CD4-positive, alpha-beta T cell treated with Interleukin-1 beta for 1 hour (primary cell): ENCODE measurements around the gene S100A9.
"Not testable (repeated sequence)": the region's sequence is repeated elsewhere in the genome, so short reads cannot be mapped to it uniquely, and the experiment has no call there.

ENCODE experiments used
- DNase-seq, 2 donors: peaks; one replicate each; pipeline ENCODE4 v3.0.0-alpha.2; 2020 to 2022

The S100A9 gene

DNA sequence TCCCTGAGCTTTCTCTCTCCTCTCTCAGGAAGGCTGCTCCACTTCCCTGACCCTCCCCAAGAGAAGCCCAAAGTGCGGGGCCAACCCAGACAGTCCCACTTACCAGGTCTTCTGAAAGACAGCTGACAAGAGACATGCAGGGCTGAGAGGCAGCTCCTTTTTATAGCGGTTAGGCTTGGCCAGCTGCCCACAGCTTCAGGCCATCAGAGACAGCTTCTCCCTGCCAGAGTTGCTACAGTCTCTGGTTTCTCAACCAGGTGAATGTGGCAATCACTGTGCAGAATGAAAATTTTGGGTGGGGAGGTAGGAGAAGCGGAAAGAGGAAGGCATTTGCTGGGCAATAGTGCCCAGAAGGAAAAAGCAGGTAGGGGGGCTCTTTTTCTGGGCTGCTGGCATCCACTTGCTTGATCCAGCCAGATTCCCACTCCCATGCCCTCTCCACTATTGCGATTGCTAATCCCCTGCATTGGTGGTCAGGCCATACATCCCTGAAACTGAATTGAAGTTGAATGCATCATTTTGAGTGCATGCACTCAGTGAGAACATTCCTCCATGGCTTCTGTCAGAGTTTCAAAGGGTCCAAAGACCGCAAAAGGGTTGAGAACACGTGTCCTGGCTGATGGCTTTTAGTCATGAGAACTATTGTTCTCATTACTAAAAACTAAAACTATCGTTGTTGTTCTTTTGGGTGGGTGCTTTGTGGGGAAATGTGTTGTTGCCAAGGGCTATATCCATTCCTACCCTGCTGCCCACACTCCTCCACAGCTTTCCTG lies 33.5 kb downstream of the S100A9 start, which contains the start of gene S100A8:
Gene S100A8, minus strand, starts transcription at position 136 of the 773 bp plus-strand sequence. CDS start 538 bp downstream, outside the sequence.
- peak; percentile 3 to 54 for DNase-seq

DNA sequence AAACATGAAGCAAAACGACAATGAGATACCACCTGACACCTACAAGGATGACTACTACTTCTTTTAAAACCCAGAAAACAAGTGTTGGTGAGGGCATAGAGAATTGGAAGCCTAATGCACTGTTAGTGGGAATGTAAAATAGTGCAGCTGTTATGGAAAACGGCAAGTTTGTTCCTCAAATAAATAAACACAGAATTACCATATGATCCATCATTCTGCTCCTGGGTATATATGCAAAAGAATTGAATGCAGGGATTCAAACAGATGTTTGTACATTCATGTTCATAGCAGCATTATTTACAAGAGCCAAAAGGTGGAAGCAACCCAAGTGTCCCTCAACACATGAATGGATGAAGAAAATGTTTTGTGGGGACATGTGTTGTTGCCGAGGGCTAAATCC lies 34.6 kb downstream of the S100A9 start:
- no peak for DNase-seq

DNA sequence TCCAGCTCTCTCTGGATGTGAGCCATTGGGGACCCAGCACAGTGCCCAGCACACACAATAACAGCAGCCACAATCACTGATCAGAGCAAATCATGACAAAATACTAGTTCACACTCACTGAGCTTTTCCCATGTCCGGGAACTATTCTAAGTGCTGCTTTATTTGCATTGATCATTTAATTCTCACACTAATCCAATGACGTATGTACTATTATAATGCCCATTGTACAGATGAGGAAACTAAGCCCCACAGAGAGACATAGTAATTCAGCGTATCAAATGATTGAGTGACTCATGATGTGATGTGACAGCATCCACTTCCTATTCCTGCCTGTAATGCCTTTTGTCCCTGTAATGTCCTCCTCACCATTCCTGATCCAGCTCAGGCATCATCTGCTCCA lies 35.2 kb downstream of the S100A9 start:
- DNase-seq = no peak

DNA sequence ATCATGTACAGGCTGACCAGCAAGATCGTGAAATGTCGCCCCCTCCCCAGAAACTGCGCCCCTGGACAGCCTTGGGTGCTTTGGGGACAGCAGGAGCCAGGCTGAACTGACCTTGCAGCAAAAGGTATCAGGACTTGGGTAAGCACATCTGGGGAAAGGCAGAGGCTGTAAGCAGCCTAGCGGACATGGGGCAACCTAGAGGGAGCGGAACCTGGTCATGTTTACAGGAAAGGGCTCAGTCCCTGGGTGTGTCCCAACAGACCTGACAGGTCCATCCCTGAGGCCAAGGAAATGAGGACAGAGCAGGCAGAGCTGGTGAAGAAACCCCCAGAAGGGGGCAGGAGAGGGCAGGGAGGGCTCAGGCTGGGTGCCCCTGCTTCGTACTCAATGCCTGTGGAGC lies 36.3 kb downstream of the S100A9 start:
- DNase-seq = no peak

DNA sequence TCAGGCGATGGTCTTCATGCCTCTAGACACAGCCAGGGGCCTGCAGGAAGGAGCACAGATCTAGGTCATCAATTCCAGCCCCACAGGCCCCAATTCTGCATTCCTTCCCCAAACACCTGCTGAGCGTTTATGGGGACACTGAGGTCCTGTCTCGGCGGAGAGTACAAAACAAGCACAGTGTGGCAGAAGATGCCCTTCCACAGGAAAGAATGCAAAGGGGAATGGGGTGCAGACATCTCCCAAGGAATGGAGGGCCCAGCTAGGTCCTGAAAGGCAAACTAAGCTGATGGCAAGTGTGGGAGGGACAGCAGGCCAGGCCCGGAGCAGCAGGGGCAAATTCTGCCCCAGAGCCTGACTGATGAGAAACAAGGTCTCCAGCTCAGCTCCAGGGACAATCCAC lies 36.7 kb downstream of the S100A9 start:
- DNase-seq = no peak

DNA sequence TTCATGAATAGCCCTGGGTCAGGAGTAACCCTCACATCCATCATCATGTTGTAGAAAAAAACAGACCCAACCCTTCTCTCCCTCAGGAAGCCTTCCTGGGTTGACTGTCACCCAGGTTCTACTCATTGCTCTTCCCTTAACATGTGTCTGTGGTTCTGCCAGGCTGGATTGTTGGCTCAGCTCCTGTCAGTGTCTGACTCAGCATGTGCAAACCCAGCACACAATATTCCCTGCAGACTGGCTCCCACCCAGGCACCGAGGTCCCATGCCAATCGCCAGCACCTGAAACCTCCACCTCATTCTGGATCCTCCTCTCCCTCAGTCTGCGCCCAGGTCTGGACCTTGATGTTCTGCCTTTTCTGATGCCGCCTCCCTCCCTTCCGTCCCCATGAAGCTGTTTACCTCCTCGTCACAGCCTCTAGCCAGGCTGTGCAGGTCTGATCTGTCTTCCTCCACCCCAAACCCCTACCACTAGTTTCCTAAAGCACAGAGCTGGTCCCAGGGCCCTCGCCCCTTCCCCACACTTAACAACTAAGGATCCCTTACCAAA lies 37.6 kb downstream of the S100A9 start:
- no peak for DNase-seq

DNA sequence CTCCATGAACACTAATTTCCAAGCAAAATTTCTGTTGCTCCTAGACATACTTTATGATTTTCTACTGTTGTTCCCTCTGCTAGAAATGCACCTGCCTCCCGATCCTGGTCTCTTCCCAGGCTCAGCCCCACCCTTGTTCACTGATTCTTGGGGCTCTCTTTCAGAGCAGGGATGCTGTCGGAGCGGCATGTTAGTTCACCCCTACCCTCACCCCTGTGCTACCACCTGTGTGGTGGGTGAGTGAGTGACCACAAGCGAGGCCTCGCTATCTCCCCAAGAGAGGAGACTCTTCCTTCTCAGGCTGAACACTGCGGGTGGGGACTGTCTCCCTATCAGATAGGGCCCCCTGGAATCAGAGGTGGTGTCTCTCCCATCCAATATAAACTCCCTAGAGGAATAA lies 38.1 kb downstream of the S100A9 start:
- DNase-seq = no peak

DNA sequence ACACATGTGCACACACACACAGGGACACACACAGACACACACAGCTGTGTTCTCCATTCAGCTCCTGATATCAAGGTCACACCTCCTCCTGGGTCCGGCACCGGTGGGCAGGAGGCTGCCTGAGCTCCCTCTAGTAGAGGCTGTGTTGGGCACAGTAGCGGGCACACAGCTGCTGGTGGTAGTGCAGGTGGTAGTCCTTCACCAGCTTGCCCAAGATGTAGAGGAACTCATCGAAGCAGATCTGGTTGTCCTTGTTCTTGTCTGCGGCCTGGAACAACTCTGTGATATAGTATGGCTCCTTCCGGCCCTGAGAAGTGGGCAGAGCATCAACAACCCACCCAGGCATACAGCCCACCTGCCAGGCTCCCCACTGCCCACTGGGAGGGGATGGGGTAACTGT lies 38.8 kb downstream of the S100A9 start:
- DNase-seq = no peak

DNA sequence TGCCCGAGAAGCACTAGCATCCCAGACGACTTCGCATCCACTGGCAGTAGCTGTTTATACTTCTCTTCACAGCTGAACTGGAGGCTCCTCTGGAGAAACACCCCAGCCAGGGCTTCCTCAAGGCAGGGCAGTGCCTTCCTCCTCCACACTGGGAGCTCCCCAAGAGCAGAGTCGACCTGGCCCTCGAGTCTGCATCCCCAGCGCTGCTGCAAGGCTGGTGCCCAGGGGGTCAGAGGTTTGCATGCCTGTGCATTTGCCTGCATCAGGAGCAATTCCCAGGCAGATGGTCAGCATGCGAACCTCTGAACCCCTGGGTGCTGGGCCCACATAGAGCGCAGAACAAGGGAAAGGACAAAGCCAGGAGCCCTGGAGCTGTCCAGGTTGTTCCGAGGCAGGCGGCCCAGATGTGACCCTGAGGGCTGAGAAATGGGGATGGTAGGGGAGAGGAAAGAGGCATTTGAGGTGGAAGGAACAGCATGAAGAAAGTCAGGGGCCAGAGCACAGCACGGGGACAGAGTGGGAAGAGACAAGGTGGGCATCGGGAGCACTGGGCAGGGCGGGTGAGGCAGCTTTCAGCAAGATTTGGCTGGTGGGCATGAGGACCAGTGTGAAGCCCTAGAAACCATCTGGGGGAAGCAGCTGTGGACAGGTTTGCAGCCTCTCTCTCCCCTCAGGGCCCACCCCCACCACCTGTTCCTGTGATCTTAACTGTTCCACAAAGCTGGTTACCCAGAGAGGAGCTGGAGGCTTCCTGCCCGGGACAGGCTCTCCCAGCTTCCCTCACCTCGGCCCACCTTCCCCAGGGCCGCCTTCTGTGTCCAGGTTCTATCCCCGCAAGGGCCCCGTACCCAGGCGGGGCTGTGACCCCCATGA lies 39.6 kb downstream of the S100A9 start:
- DNase-seq = no peak

DNA sequence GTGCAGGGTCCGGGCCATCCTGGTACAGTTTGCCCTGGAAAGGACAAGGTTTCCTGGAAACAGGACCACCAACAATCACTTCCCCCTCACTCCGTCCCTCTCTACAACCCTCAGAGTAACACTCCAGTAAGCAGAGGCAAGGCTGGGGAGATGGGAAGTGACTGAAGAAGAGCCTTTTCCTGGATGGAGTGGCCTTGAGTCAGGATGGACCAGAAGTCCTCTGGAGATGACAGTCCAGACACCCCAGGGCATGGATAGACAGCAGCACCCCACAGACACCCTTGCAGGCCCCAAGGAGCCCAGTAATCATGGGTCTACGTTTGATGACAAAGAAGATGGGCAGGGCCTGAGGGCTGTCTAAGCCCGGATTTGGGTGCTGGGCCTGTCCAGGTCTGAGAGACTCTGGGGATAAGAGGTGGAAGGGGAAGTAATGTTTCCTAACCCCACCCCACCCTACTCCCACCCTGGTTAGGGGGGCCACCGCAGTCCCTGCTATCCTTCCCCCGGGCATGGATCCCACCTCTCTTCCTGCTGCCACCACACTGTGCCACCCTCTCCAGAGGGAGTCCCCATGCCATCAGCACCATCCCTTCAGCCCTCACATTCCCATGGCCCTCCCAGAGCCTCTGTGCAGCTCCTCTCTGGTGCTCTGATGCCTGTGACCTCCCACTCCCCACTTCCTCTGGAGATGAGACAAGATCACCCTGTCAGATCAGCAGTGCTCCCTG lies 40.4 kb downstream of the S100A9 start:
- DNase-seq = no peak

DNA sequence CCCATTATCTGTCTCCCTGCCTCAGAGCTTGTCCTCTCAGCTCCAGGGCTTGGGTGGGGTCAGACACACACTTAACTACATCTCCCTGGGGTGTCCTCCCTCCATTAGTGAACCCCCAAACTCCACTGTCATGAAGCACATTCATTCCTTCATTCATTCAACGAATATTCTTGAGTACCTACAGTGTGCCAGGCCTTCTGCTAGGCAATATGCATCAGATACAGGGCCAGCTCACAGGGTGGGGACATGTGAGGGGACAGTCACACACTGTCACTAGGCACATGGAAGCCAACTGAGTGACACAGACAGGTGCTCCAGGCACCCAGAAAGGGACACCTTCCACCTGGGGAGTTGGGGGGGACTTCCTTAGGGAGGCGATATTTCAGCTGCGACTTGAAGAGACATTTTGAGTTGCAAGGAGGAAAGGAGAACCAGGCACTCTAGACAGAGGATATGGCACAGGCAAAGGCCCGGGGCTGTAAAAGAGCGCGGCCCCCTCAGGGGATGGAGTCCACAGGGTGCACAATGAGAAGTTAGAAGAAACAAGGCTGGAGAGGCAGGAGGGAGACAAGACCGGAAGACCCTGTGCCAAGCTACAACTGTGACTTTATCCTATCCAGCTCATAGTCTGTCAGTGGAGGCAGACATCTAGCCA lies 41.9 kb downstream of the S100A9 start:
- no peak for DNase-seq

DNA sequence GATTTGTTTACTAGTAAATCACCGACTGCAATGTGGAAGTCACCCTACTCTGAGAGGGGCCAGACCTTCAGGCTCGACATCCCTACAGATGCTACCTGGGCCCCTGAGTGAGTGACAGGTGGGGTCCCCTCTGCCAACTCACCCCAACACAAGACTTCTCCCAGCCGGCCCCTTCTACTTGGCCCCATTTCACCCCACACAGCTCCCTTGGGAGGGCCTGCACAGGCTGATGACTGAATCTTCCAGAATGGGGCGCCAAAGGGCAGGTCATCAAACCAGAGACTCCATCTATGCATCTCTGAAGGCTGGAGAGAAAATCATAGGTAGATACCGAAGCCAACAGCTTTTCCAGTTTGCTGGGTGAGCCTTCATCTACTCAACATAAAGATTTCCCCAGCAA lies 42.6 kb downstream of the S100A9 start:
- DNase-seq = no peak

DNA sequence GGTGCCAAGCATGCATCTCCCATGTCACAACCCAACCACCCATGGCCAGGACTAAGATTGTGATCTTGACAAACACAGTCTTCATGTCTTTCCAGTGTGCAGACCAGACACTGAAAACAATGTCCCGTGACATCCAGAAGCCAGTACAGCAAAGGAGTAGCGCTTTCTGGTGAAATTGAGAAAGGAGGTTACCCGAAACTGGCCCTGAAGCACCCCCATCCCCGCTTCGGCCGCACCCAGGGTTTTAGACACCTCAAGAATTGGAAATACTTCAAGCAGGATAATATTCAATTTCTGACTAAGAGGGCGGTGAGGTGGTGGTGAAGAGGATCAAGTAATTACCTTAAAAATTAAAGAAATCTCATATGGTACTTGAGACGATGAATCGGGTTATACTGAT lies 43.8 kb downstream of the S100A9 start:
- DNase-seq = no peak

DNA sequence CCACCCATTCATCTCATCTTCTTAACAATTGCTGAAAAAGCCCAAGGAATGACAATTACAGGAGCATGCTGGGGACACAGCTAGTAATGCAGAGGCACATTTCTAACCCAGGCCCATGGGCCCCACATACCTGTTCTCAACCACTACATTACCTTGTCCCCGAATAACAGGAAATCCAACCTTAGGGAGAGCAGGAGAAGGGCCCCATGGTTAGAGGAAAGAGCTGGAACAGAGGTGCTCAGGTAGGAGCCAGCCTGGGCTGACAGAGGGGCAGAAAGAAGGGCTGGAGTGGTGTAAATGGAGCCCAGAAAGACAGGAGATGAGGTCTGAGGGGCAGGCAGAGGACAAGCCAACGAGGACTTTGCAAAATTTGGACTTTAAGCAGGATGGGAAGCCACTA lies 44.6 kb downstream of the S100A9 start:
- DNase-seq = no peak

DNA sequence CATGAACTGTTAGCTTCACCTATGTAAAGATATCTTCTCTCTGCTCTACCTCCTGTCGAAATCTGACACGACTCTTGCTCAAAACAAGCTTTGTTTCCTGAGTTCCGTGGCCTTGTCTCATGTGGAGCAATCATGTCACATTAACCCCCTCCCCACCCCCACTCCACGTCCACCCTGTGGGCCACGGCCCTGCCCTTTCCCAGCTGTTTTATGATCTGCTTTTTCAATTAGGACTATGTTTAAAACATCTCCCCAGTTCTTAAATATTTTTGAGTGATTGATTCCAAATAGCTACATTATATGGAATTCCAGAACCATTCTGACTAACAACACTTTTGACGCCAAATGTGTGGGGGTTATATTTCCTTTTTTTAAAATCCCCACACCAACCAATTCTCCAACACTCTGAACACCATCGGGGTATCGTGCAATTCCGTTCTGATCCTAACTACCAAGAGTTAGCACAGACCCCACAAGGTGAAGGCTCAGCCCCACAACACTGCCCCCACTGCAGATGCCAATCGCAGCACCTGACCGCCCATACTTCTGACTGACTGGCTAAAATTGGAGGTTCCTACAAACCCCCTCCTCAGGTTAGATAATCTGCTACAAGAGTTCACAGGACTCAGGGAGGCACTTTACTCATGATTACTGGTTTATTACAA lies 45.9 kb downstream of the S100A9 start:
- DNase-seq = no peak

DNA sequence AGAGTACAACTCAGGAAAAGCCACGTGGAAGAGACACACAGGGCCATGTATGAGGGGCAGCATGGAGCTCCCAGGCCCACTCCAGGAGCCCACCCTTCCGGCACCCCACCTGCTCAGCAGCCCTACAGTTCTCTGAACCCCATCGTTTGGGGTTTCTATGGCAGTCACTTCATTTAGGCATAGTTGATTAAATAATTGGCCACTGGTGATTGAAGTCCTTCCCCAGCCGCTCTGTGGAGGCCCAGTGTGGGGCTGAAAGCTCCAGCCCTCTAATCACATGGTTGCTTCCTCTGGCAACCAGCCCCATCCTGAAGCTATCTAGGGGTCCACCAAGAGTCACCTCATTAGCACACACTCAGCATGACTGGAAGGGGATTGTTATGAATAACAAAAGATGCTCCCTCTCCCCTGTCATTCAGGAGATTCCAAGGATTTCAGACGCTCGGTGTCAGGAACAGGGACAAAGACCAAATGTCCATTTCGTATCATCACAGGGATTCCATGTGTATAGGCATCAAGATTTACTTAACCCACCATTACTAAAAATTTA lies 46.5 kb downstream of the S100A9 start:
- no peak for DNase-seq

DNA sequence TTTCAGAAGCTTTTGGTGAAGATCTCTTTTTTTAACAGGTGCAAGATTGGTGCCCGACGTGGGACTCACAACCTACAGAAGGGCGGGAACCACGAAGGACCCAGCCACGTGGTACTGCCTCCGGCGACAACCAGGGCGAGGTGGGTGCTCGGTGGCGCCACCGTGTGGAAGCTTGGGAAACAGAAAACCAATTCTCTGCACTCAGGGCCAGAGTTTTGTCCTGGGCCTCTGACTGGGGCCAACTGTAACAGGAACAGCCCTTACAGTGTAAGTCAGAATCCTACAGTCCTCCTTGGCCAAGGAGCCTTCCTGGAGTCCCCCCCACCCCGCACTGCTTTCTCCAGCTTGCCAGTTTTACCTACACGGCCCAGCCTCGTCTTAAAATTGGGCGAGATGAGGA lies 47.1 kb downstream of the S100A9 start:
- DNase-seq = peak; percentile 54 to 61

DNA sequence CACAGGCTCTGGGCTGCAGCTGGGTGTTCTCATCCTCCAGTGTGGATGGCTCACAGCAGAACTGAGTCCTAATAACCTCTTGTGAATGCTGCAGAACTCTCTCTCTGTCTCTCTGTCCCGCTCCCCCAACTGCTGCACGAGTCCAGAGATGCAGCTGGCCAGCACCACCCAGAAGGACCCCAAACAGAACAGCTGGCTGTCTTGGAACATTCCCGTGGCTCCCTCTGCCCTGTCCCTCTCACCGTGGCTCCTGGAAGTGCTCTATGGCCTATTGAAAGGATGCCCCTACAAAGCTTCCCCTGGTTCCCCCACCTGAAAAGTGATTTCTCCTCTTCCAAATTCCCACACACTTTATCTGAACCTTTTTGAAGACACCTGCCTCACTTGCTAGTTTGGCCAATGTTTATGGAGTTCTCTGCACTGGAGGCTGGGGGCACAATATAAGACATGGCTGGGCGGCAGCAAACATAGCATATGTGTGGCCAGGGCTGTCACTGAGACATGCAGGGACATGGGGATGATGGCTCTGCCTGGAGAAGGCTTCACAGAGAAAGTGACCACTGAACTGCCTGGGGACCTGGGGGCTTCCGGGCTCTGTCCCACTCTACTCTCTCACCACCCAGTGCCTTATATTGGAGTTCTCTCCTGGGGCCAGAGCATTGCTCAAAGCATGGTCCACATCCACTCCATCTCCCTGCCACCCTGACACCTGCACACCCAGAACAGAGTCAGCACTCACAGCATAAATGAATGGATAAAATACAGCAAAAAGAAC lies 48.4 kb downstream of the S100A9 start:
- not testable (repeated sequence) for DNase-seq

DNA sequence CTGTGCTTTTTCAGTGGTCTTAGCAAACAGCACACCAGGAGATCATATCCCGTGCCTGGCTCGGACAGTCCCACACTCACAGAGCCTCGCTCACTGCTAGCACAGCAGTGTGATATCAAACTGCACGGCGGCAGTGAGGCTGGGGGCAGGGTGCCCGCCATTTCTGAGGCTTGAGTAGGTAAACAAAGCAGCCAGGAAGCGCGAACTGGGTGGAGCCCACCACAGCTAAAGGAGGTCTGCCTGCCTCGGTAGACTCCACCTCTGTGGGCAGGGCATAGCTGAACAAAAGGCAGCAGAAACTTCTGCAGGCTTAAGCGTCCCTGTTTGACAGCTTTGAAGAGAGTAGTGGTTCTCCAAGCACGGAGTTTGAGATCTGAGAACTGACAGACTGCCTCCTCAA lies 49.6 kb downstream of the S100A9 start:
- peak in 1 of 2 donors; percentile 9 for DNase-seq
